Liver (tissue), 3 donors: Measurements from ENCODE around the gene GMPR.

Experiments
- ATF3 ChIP-seq: IDR thresholded peaks from 2 replicates; pipeline ENCODE4 v1.6.1; 2016; ENCODE audit warnings: antibody characterized with exemption
- CTCF ChIP-seq: fragments of 150-350 bp; IDR thresholded peaks from 2 replicates; pipeline ENCODE4 v1.5.1; 2017; ENCODE audit warnings: improper control_type of control experiment, low read depth, low read length; ENCODE audit not compliant: missing input control
- EGR1 ChIP-seq, 2 donors: IDR thresholded peaks; 2 replicates each; pipeline ENCODE4 v1.6.1; 2016 to 2018; ENCODE audit warnings: antibody characterized with exemption in 2 of 2, low read depth in 2 of 2
- FOXA1 ChIP-seq: IDR thresholded peaks from 2 replicates; pipeline ENCODE4 v1.6.1; 2016; ENCODE audit warnings: antibody characterized with exemption
- HNF4G ChIP-seq: IDR thresholded peaks from 2 replicates; pipeline ENCODE4 v1.6.1; 2016; ENCODE audit warnings: antibody characterized with exemption
- MAX ChIP-seq: IDR thresholded peaks from 2 replicates; pipeline ENCODE4 v1.6.1; 2016; ENCODE audit warnings: antibody characterized with exemption
- RAD21 ChIP-seq, 2 donors: IDR thresholded peaks; 2 replicates each; pipeline ENCODE4 v1.6.1; 2016; ENCODE audit warnings: antibody characterized with exemption in 2 of 2, mild to moderate bottlenecking in 2 of 2
- REST ChIP-seq: IDR thresholded peaks from 2 replicates; pipeline ENCODE4 v1.6.1; 2016; ENCODE audit warnings: antibody characterized with exemption, mild to moderate bottlenecking
- RXRA ChIP-seq, 2 donors: IDR thresholded peaks; 2 replicates each; pipeline ENCODE4 v1.6.1; 2017 to 2018; ENCODE audit warnings: antibody characterized with exemption in 2 of 2, mild to moderate bottlenecking in 1 of 2
- SP1 ChIP-seq: IDR thresholded peaks from 2 replicates; pipeline ENCODE4 v1.6.1; 2018; ENCODE audit warnings: antibody characterized with exemption, mild to moderate bottlenecking
- TAF1 ChIP-seq: conservative IDR thresholded peaks from 2 replicates; pipeline ENCODE4 v1.6.1; 2016; ENCODE audit warnings: antibody characterized with exemption, mild to moderate bottlenecking
- YY1 ChIP-seq: IDR thresholded peaks from 2 replicates; pipeline ENCODE4 v1.6.1; 2016; ENCODE audit warnings: antibody characterized with exemption, mild to moderate bottlenecking
- donor health status: healthy.
- donor health status: healthy.

- TF ChIP-seq CTCF (no peak), TAF1 (no peak), SP1 (no peak), MAX (no peak), REST (no peak), EGR1 (IDR thresholded peaks at IDR 0.05; ENCODE audit: low read depth in 2 of 2) (no peak), YY1 (no peak), FOXA1 (no peak), RAD21 (IDR thresholded peaks at IDR 0.05) (no peak), RXRA (IDR thresholded peaks at IDR 0.05) (no peak), ATF3 (no peak), HNF4G (no peak)
These were observed 40.9 kb downstream of the GMPR start for GRCh38 chr6:16279243-16279642.
